Spleen (tissue), 11 donors: ENCODE results near the gene TMC8. TPM values are rescaled to one million over a fixed set of nuclear protein-coding genes. Genes with fewer than 3 reads are reported as not detected.

Experiments used
- DNase-seq: peaks from one replicate; pipeline ENCODE4 v3.0.0-alpha.2; 2020
- H3K27ac ChIP-seq, 8 donors: fragments of 200-600 bp; sonication (generic) in 7 of 8; 1 replicate in 4 of 8; 2 replicates in 4 of 8; pipeline versions ENCODE4 v1.5.0 to v1.8.0; 2016 to 2021; ENCODE audit warnings: inconsistent platforms in 4 of 8, mild to moderate bottlenecking in 4 of 8, moderate library complexity in 1 of 8
- H3K27me3 ChIP-seq, 7 donors: fragments of 200-600 bp; sonication (generic) in 6 of 7; replicated peaks in 1 of 7; 1 replicate in 4 of 7; 2 replicates in 3 of 7; pipeline versions ENCODE4 v1.5.0 to v1.8.0; 2016 to 2021; ENCODE audit warnings: inconsistent platforms in 3 of 7, mild to moderate bottlenecking in 1 of 7
- H3K36me3 ChIP-seq, 6 donors: fragments of 200-600 bp; sonication (generic) in 5 of 6; 1 replicate in 4 of 6; 2 replicates in 2 of 6; pipeline versions ENCODE4 v1.5.0 to v1.8.0; 2016 to 2021; ENCODE audit warnings: inconsistent platforms in 2 of 6
- H3K4me1 ChIP-seq, 6 donors: fragments of 200-600 bp; sonication (generic) in 5 of 6; 1 replicate in 3 of 6; 2 replicates in 3 of 6; pipeline versions ENCODE4 v1.5.0 to v1.8.0; 2016 to 2021; ENCODE audit warnings: inconsistent platforms in 3 of 6
- H3K4me3 ChIP-seq, 8 donors: fragments of 200-600 bp; sonication (generic) in 7 of 8; 1 replicate in 4 of 8; 2 replicates in 4 of 8; pipeline versions ENCODE4 v1.5.0 to v1.8.0; 2016 to 2021; ENCODE audit warnings: inconsistent platforms in 4 of 8, mild to moderate bottlenecking in 4 of 8, moderate library complexity in 2 of 8
- H3K9me3 ChIP-seq, 8 donors: fragments of 200-600 bp; sonication (generic) in 7 of 8; 1 replicate in 4 of 8; 2 replicates in 4 of 8; pipeline versions ENCODE4 v1.5.0 to v1.8.0; 2016 to 2021; ENCODE audit warnings: inconsistent platforms in 4 of 8
- CTCF ChIP-seq, 11 experiments: fragments of 200-600 bp in 7 of 11; fragments of 450-650 bp in 4 of 11; sonication (generic) in 4 of 11; IDR thresholded peaks in 8 of 11; conservative IDR thresholded peaks in 3 of 11; 1 replicate in 7 of 11; 2 replicates in 4 of 11; pipeline versions ENCODE4 v1.4.0 to v1.8.0; 2016 to 2021; ENCODE audit warnings: antibody characterized with exemption in 11 of 11, inconsistent platforms in 4 of 11, mild to moderate bottlenecking in 1 of 11
- POLR2A ChIP-seq, 3 donors: fragments of 450-650 bp; IDR thresholded peaks; one replicate each; pipeline ENCODE4 v1.5.1; 2017; ENCODE audit warnings: antibody characterized with exemption in 3 of 3, mild to moderate bottlenecking in 1 of 3
- POLR2AphosphoS5 ChIP-seq, 3 donors: sonication (generic); formaldehyde crosslinking; IDR thresholded peaks; one replicate each; pipeline ENCODE4 v1.5.1; 2017; ENCODE audit warnings: antibody characterized with exemption in 3 of 3
- WGBS, 5 donors: extraction: QIAGEN DNeasy Blood & Tissue Kit in 3 of 5; methylation state at CpG; one replicate each; pipeline versions ENCODE4 v1.1.5 to v1.1.7; 2013 to 2018; 5-methylcytosine and 5-hydroxymethylcytosine counted together
- intact Hi-C: fragments of 100-400 bp; cut with DNase I; formaldehyde crosslinking; loops from one replicate; pipeline ENCODE4 v1.15.0; 2023; ENCODE audit warnings: low total_unique reads
- polyA plus RNA-seq, 3 donors: library from polyadenylated mRNA; stranded (reverse); fragments of 200-250 nt; gene quantifications; one replicate each; pipeline ENCODE4 v1.2.1, GENCODE V29; 2013
- total RNA-seq, 7 donors: library from RNA; depleted of rRNA in 3 of 7; stranded (reverse); fragments of >200 nt in 3 of 7; fragmentation: NEBNext Ultra II Directional in 4 of 7; extraction: Animal tissue kit (Norgen Biotek cat#: 25700) in 4 of 7; gene quantifications; one replicate each; pipeline versions ENCODE4 v1.1.0 to v1.2.1, GENCODE V29; 2016 to 2021
- donor health status: healthy with polysubstance abuse.
- donor health status: DM: no; HTN: no; CAD: no; lungs with moderate emphysema.
- donor health status: DM: no; HTN: no; CAD: no.
- donor health status: Bipolar disorder and iron deficiency.
- donor health status: healthy.
- donor health status: DM: no; HTN: no; CAD: no.
- donor health status: DM: yes; HTN: yes; CAD: no.

Gene TMC8
- total and polyA plus RNA-seq, 10 donors = 103 to 222 (median 191) TPM

- DNase-seq = peak; percentile 94
- peak overlapping the region; percentile 75 to 96 (median 86) for H3K27ac ChIP-seq
- peaks cover 72 to 95% (median 81%) of the 10 kb centered on the region in 6 donors for H3K4me1 ChIP-seq
- peak overlapping the region in 3 of 8 donors; percentile 5 to 93 (median 5) for H3K4me3 ChIP-seq
- no peaks in the 10 kb centered on the region for H3K27me3 ChIP-seq
- peak; percentile 87 to 94 (median 88) for TF ChIP-seq POLR2AphosphoS5 (IDR thresholded peaks at IDR 0.05)
- peak; percentile 39 to 85 (median 58) for TF ChIP-seq CTCF (IDR thresholded peaks at IDR 0.05 in 8 of 11, conservative IDR thresholded peaks at IDR 0.05 in 3 of 11)
- no peak for TF ChIP-seq POLR2A (IDR thresholded peaks at IDR 0.05)
- intact Hi-C loops = no loop called here
- no peaks in the 10 kb centered on the region for H3K9me3 ChIP-seq
- WGBS, 5 donors = 25 to 59% (median 33%) methylated on average over 1 to 15 of the region's 15 CpGs
- peaks cover 0 to 53% (median 16%) of the 10 kb centered on the region in 6 donors for H3K36me3 ChIP-seq
These were observed 43.8 kb downstream of the TMC8 start for GRCh38 chr17:78174346-78174869.

DNA sequence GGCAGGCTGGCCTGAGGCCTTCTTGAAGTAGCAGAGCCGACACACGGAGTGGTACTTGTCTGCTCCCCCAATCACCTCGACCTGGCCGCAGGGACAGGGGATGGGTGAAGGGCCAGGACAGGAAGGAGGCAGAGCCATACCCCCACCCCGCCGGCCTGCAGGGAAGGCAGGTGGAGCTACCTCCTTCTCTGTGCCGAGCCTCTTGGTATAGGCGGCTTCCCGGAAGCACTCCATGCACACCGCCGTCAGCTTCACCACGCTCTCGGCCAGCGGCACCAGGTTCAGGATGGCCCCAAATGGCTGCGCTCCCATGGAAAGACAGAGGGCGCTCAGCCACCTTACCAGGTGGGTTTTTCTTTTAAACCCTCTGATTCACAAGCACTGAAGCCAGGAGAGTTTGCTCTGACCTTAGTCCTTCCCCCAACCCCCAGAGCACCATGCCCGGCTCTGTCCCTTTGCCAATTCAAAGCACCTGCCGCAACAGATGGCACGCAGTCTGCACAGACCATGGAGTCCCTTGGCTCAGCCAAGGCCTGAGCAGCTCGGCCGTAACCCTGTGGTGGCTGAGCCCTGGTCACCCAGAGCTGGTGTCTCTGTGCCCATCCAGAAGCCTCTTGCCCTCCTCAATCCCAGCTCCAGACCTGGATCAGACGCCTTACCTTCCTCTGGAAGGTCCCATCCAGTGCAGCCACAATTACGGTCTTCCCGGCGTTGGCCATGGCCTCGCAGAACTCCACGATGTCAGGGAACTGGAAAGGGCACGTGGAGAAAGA is 44.5 kb downstream of the TMC8 start:
- 70 to 83% (median 76%) methylated on average over 21 to 28 of the region's 28 CpGs for WGBS, 5 donors
- no peak for DNase-seq
- TF ChIP-seq CTCF (IDR thresholded peaks at IDR 0.05 in 8 of 11, conservative IDR thresholded peaks at IDR 0.05 in 3 of 11) (peak in 3 of 11 experiments; percentile 1 to 15 (median 5)), POLR2A (IDR thresholded peaks at IDR 0.05) (no peak), POLR2AphosphoS5 (IDR thresholded peaks at IDR 0.05) (peak in 1 of 3 donors; percentile 64)
- Histone ChIP-seq H3K9me3 (no peaks in the 10 kb centered on the region), H3K4me3 (peak overlapping the region in 1 of 8 donors; percentile 93), H3K27ac (peak overlapping the region; percentile 75 to 96 (median 86)), H3K27me3 (no peaks in the 10 kb centered on the region), H3K4me1 (peaks cover 68 to 95% (median 81%) of the 10 kb centered on the region in 6 donors), H3K36me3 (peaks cover 0 to 51% (median 16%) of the 10 kb centered on the region in 6 donors)
- intact Hi-C loops = loop anchor here (5.0 kb wide), 1 partner anchor 63 kb away; no protein-coding TSS in a partner anchor

GRCh38 chr17:78175643-78175981 is 45.0 kb downstream of the TMC8 start:
- DNase-seq = no peak
- no peaks in the 10 kb centered on the region for H3K27me3 ChIP-seq
- intact Hi-C loops = loop anchor here (5.0 kb wide), 1 partner anchor 63 kb away; no protein-coding TSS in a partner anchor
- H3K27ac ChIP-seq = peak overlapping the region in 6 of 8 donors; percentile 75 to 96 (median 88)
- no peaks in the 10 kb centered on the region for H3K9me3 ChIP-seq
- 80 to 90% (median 86%) methylated on average over 2 to 14 of the region's 14 CpGs for WGBS, 5 donors
- peaks cover 0 to 46% (median 15%) of the 10 kb centered on the region in 6 donors for H3K36me3 ChIP-seq
- no peak overlapping the region for H3K4me3 ChIP-seq
- TF ChIP-seq POLR2AphosphoS5 (IDR thresholded peaks at IDR 0.05) (no peak), CTCF (IDR thresholded peaks at IDR 0.05 in 8 of 11, conservative IDR thresholded peaks at IDR 0.05 in 3 of 11) (no peak), POLR2A (IDR thresholded peaks at IDR 0.05) (no peak)
- H3K4me1 ChIP-seq = peaks cover 68 to 95% (median 81%) of the 10 kb centered on the region in 6 donors

- Histone ChIP-seq H3K4me3 (no peak overlapping the region), H3K9me3 (no peaks in the 10 kb centered on the region), H3K27ac (peak overlapping the region in 4 of 8 donors; percentile 85 to 96 (median 92)), H3K27me3 (no peaks in the 10 kb centered on the region), H3K4me1 (peaks cover 61 to 90% (median 75%) of the 10 kb centered on the region in 6 donors), H3K36me3 (peaks cover 0 to 44% (median 7%) of the 10 kb centered on the region in 6 donors)
- 14 to 25% (median 15%) methylated on average over 11 to 14 of the region's 14 CpGs for whole genome bisulfite sequencing, 5 donors
- TF ChIP-seq POLR2AphosphoS5 (IDR thresholded peaks at IDR 0.05) (peak; percentile 82 to 92 (median 85)), POLR2A (IDR thresholded peaks at IDR 0.05) (no peak), CTCF (IDR thresholded peaks at IDR 0.05 in 8 of 11, conservative IDR thresholded peaks at IDR 0.05 in 3 of 11) (peak; percentile 86 to 98 (median 93))
- DNase-seq = peak; percentile 96
- intact Hi-C loops = loop anchor here (5.0 kb wide), 1 partner anchor 64 kb away; no protein-coding TSS in a partner anchor
These were observed 46.0 kb downstream of the TMC8 start for GRCh38 chr17:78176548-78177025.
